GM21576 (cell line): ENCODE results near the gene SMIM38.
"Not testable (repeated sequence)": the region's sequence is repeated elsewhere in the genome, so short reads cannot be mapped to it uniquely, and the experiment has no call there.

Experiments
- ATAC-seq: cut with Tn5 transposase; IDR thresholded peaks from one replicate; pipeline ENCODE4 v1.9.1; 2021; ENCODE audit warnings: mild to moderate bottlenecking, moderate library complexity; ENCODE audit not compliant: unreplicated experiment

The SMIM38 gene

GRCh38 chr11:69137151-69137844 lies 18.4 kb upstream of the SMIM38 start:
- no peak for ATAC-seq

GRCh38 chr11:69138265-69138664 lies 17.5 kb upstream of the SMIM38 start:
- no peak for ATAC-seq

GRCh38 chr11:69140161-69140560 lies 15.6 kb upstream of the SMIM38 start:
- not testable (repeated sequence) for ATAC-seq

- ATAC-seq, result no peak
Observed at GRCh38 chr11:69140635-69141034, 15.1 kb upstream of the SMIM38 start.

- ATAC-seq, result no peak
Observed at GRCh38 chr11:69141742-69142141, 14.0 kb upstream of the SMIM38 start.

- ATAC-seq, result no peak
Observed at GRCh38 chr11:69142895-69143294, 12.8 kb upstream of the SMIM38 start.

- no peak for ATAC-seq
Observed at GRCh38 chr11:69144316-69145049, 11.3 kb upstream of the SMIM38 start.

- no peak for ATAC-seq
Observed at GRCh38 chr11:69145050-69145380, 10.7 kb upstream of the SMIM38 start.

GRCh38 chr11:69148377-69148762 lies 7.4 kb upstream of the SMIM38 start:
- no peak for ATAC-seq

GRCh38 chr11:69148806-69149205 lies 6.9 kb upstream of the SMIM38 start:
- no peak for ATAC-seq

GRCh38 chr11:69149338-69150045 lies 6.2 kb upstream of the SMIM38 start:
- not testable (repeated sequence) for ATAC-seq

GRCh38 chr11:69150175-69150574 lies 5.6 kb upstream of the SMIM38 start:
- ATAC-seq, result no peak

GRCh38 chr11:69151836-69152235 lies 3.9 kb upstream of the SMIM38 start:
- ATAC-seq, result no peak

GRCh38 chr11:69152733-69153421 lies 2.9 kb upstream of the SMIM38 start:
- no peak for ATAC-seq

GRCh38 chr11:69153661-69154060 lies 2.1 kb upstream of the SMIM38 start:
- no peak for ATAC-seq

- no peak for ATAC-seq
Observed at GRCh38 chr11:69154211-69154913, 1.4 kb upstream of the SMIM38 start.

- no peak for ATAC-seq
Observed at GRCh38 chr11:69154938-69155301, 815 bp upstream of the SMIM38 start.

GRCh38 chr11:69156235-69156639 lies 502 bp downstream of the SMIM38 start:
- ATAC-seq, result no peak

GRCh38 chr11:69156673-69157155 lies 979 bp downstream of the SMIM38 start:
- no peak for ATAC-seq

GRCh38 chr11:69157156-69157821 lies 1.6 kb downstream of the SMIM38 start:
- no peak for ATAC-seq
